GM21619 (cell line): ENCODE results near the gene HK3.
"Not testable (repeated sequence)": the region's sequence is repeated elsewhere in the genome, so short reads cannot be mapped to it uniquely, and the experiment has no call there.

ENCODE experiments used
- ATAC-seq: cut with Tn5 transposase; IDR thresholded peaks from one replicate; pipeline ENCODE4 v1.9.1; 2021; ENCODE audit not compliant: unreplicated experiment

Gene HK3

DNA sequence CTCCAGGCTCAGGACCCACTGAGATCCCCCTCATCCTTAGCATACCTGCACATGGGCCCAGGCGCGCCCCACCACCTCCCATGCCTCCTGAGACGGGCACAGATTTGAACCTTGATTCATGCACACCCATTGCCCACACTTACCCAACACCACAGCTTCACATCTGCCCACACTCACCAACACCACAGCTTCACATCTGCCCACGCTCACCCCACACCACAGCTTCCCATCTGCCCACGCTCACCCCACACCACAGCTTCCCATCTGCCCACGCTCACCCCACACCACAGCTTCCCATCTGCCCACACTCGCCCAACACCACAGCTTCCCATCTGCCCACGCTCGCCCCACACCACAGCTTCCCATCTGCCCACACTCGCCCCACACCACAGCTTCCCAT is 28.5 kb downstream of the HK3 start:
- not testable (repeated sequence) for ATAC-seq

DNA sequence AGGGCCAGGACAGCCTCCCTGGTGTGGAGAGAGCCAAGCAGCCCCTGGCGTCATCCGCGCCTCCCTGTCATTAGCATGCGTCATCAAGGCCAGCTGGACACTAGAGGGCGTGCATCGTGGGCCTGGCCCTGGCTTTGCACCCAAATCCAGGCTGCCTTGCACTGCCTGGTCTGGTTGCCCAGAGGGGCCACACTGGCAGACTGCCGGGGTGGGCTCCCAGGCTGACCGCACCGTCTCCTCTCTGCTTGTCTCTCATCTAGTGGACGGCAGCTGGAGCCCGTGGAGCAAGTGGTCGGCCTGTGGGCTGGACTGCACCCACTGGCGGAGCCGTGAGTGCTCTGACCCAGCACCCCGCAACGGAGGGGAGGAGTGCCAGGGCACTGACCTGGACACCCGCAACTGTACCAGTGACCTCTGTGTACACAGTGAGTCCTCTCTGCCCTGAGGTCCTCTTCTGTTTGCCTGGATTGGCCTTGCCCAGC is 29.0 kb downstream of the HK3 start:
- ATAC-seq, result no peak

DNA sequence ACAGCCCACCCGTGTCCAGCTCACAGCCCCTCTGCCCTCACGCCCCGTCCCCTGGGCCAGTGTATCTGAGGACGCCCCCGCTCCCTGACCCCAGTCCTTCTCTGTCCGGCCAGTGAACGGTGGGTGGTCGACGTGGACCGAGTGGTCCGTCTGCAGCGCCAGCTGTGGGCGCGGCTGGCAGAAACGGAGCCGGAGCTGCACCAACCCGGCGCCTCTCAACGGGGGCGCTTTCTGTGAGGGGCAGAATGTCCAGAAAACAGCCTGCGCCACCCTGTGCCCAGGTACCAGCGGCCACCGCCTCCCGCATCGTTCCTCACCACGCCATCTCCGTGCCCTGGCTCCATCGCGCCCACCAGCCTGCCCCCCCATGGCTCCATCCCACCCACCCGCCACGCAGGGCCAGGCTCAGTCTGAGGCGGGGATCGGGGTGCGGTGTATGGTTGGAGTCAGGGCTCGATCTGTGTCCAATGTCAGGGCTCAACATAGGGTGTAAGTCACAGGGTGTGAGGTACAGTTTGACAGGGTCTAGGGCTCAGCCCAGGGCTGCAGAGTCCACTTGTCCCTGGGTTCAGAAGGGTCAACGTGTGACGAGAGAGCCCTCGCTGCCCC is 29.5 kb downstream of the HK3 start:
- ATAC-seq, result no peak

DNA sequence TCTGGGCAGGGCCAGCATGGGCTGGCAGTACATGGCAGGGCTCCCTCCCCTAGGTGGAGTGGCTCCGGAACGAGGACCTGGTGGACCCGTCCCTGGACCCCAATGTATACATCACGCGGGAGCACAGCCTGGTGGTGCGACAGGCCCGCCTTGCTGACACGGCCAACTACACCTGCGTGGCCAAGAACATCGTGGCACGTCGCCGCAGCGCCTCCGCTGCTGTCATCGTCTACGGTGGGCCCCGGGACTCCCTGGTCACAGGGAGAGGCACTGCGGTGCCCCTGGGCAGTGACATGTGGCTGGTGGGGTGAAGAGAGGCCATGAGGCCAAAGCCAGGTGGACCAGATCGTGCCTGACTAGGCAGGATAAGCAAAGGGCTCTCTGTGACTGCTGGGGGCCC is 30.4 kb downstream of the HK3 start:
- ATAC-seq, result no peak

DNA sequence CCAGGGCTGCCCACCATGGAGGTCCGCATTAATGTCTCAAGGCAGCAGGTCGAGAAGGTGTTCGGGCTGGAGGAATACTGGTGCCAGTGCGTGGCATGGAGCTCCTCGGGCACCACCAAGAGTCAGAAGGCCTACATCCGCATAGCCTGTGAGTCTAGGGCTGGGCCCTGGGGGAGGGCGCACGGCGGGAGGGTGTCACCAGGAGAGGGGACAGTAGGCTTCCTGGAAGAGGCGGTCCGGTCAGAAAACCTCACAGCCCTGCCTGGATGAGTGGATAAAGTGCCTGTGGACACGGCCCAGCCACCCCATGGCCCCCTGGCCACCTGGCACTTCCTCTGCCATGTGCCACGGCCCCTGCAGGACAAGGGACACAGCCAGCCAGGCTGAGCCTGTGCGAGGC is 31.0 kb downstream of the HK3 start:
- no peak for ATAC-seq

DNA sequence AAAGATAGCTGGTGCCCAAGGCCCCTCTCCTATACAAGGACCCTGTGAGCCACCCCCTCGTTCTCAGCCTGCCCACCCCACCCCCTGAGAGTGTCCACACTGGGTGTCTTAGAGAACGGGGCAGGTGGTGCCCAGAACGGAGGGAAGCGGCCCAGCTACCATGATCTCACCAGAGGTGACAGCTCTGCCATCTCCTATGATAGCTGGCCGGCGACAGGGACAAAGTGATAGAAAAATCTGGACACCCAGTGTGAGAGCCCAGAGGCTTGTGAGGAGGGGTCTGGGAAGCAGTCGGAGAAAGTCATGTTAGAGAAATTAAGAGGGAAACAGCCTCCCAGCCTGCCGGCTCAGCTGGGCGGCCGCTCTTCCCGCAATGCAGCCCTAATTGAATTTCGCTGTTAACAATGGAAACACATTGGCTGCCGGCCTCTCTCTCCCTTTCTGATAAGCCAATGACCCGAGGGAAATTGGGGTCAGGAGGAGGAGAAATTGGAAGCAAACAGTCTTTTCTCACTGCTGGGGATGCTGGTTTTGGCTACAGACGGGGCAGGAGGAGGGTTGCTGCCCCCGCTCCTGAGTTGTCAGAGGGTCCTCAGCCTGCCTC is 32.3 kb downstream of the HK3 start:
- no peak for ATAC-seq

DNA sequence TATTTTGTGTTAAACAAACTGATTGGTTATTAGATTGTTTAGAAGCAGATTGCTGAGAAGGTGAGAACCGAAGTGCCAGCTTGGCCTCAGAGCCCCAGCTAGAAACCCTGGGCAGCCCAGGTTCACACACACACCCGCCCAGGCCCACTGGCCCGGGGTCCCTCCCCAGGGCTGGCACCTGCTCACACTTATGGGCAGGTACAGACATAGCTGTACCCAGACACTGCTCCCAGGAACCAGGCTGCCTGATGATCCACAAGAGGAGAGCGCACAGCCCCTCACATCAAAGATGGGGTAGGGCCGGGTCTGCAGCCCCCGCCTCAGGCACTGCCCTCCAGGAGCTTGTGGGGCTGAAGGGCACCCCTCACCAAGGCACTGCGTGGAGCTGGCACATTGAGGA is 33.2 kb downstream of the HK3 start:
- ATAC-seq, result no peak

DNA sequence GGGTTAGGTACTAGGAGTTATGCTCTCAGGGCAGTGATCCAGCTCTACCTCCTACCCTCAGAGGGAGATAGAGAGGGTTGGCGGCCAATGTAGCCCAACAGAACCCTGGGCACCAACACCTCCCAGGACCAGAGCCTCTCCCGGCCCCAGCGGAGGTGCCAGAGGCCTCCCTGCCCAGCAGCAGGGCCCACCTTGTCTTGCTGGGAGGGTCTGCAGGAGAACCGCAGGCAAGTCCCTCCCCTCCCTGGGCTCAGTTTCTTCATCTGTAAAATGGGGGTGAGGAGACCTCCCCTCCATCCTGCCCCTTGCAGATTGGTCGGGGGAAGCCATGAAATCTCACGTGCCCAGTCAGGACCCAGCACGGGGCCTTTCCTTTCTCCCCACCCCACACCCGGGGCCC is 34.4 kb downstream of the HK3 start:
- no peak for ATAC-seq

DNA sequence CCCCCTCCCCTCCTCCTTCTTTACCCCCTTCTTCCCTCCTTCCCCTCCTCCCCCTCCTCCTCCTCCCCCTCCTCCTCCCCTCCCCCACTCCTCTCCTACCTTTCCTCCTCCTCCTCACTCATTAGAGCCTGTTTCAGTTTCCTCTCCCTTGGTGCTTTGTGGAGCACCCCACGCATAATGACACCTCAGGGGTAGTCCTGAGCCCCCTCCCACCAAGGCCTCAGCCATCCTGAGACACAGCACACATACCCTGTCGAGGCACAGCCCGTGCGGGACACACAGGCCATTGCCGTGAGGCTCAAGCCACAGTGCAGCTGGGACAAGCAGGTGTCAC is 35.4 kb downstream of the HK3 start:
- no peak for ATAC-seq

DNA sequence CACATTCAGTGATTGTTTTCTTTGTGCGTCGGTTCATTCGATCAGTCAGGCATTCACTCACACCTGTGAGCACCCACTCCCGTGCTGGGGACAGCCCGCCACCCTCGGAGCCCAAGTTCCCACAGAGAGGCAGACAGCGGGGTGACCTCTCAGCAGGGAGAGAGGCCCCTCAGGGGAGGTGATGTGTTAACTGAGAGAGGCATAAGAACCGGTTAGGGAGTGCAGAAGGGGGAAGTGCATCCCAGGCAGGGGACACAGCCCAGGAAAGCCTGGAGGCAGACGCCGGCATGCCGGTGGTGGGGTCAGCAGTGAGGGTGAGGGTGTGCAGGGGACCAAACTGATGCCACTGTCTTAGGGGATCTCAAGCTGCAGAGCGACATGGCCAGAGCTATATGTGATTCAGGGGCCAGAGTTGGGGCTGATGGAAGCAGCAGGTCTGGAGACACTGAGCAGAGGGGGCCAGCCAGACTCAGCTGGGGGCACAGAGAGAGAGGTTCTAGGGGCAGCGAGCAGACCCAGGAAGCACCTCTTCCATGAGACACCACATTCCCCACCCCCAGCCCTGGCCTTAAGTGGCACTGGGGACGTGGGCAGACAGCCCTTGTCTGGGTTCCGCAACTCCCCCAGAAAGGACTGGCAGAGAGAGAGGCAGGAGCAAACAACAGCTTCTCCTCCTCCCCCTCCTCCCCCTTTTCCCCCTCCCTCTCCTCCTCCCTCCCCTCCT is 35.9 kb downstream of the HK3 start:
- ATAC-seq, result no peak

DNA sequence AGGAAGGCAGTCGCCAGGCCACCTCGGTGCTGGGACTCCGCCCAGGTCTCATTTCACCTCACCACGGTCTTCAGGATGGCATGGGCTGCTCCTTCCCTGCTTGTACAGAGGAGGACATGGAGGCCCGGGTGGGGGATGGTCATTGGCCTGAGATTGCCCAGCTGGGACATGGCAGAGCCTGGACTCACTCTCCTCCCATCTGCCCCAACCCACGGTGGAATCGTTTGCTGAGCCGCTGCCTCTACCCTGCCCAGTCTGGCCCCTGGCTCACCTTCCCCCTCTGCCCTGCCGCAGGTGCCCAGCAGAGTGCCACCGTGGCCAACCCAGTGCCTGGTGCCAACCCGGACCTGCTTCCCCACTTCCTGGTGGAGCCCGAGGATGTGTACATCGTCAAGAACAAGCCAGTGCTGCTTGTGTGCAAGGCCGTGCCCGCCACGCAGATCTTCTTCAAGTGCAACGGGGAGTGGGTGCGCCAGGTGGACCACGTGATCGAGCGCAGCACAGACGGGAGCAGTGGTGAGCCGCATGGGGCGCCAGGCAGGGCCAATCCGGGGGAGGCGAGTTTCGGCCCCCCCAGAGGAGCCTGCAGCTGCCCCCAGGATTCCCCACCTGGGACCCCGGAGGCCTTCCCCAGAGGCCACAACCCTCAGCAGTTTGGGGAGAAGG is 36.7 kb downstream of the HK3 start:
- no peak for ATAC-seq

DNA sequence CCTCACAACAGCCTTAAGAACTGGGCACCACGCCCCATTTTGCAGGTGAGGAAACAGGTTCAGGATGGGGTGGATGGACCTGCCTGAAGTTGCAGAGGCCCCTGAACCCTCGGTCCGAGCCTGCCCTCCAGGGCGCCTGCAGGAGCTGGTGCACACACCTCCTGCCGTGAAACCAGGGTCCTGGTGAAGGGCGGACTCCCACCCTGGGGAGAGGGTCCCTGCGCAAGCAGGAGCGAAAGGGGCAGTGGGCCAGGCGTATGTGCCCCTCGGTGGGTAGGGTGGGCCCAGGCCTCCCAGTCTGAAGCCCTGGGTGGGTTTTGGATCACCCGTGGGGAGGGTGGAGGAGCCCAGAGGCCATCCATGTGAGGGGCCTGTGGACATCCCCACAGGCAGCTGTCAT is 37.9 kb downstream of the HK3 start:
- no peak for ATAC-seq

DNA sequence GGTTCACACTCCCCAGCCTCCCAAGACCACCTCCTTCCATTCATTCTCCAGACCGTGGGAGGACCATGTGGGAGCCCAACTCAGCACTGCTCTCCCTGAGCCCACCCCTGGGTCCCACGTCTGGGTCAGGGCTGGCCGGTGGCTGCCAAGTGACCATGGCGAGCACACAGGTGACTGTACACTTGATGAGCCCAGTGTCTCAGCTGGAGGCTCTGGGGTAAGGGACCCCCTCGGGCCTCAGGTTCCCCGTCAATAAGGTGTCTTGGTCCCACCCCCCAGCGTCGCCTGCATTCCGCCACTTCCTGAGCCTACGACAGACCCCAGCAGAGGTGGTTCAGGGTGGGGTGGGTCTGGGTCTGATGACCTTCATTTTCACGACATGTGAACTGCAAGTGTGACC is 38.8 kb downstream of the HK3 start:
- no peak for ATAC-seq

DNA sequence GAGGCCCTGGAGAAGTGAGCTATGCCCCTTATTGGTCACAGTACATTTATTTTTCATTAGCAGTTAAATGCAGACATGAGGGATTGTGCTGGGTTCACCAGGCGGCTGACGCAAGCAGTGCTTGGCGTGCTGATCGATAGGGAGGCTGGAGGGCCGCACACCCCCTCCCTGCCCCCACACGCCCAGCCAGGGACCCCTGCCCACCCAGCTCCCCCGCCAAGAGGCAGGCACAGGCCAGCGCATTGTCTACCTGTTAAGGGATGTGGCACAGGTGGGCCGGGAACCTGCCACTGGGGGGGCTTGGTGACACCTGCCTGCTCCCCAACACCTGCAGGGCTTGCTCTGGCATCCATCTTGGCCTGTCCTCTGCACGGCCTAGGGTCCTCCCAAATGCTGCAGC is 39.2 kb downstream of the HK3 start:
- no peak for ATAC-seq

DNA sequence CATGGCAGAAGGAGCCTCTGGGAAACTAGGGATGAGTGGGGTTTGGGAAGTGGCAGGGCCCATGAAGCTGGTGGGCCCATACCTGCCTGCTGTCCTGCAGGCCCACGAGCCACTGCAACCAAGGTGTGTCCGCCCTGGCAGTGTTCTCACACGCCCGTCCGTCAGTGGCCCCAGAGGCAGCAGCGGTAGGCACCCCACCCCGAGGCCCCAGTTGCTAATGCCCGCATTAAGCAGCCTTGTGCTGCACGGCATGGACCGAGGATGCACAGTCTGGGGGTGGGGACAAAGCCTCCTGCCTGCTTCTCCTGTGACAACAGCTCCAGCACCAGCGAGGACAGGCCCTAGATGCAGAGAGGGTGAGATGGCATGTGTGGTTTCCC is 41.3 kb downstream of the HK3 start:
- ATAC-seq, result no peak

DNA sequence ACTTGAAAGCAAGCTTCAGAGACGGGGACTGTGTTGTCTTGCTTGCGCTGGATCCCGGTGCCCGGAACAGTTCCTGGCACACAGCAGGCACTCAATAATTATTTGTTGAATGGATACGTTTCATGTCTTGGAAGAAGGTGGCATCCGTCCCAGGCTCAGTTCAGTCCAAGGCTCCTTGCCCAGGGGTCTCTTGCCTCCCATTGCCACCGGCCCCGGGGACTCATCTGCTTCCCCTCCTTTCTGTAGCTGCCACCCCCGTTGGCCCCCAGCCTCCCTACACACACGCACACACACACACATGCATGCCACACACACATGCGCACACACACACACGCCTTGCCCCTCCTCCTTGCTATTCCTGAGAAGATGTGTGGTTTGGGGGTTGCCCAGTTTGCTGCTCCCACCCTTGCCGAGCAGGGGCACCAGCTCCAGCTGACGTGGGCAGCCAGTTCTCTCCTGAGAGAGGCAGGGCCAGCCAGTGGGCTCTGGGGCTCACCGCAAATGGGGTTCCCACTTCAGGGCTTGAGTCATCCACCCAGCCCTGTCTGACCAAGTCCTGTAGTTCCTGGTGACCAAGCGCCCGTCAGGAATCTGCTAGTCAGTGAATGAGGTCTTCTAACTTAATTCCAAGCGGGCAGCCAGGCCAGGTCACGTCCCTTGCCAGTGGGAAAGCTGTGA is 41.8 kb downstream of the HK3 start:
- ATAC-seq, result no peak

DNA sequence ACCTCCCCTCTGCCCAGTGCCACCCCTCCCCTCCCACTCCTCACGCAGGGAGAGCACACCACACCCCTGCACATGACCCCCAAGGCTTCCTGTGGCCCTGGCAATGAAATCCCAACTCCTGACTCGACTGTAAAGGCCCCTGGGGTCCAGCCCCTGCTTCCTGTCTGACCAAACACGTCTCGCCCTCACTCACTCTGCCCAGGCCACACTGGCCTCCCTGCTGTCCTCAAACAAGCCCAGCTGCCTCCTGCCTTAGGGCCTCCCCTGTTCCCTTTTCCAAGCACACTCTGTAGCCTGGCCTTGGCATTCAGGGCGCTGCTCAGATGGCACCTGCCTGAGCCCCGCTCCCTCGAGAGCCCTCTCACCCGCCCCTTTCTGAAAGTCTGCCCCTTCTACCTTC is 42.4 kb downstream of the HK3 start:
- ATAC-seq, result no peak

DNA sequence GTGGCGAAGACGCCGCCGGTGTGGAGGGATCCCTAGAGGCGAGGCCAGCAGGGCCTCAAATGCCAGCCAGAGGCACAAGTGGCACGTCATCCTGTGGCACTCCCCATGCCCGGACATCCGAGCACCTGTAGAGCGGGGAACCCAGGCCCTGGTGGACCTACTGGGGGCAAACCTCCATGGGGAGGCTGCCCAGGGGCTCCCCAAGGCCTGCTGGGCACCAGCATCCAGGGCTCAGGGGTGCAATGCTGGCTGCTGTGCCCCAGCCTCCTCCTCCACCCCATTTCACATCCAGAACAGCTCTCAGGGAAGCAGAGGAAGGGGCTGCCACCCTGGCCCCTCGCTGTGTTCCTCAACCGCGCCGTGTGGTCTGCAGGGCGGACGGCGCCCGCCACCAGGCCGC is 43.5 kb downstream of the HK3 start:
- ATAC-seq, result no peak

DNA sequence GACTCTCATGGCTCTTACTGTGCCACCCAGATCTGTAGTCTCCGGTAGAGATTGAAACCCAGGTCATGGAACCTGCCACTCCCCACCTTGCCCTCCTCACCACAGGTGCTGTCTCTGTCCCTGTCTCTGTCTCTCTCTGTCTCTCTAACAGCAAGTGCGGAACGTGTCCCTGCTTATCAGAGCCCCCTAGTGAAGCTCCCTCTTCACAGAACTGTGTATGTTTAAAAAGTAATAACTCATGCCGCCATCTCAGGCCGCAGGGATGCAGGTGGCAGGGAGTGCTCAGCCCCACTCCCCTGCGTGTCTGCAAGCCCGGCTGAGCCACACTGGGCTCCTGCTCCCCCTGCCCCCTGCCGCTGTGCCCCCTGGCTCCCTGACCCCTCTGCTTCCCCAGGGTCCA is 45.0 kb downstream of the HK3 start:
- no peak for ATAC-seq

DNA sequence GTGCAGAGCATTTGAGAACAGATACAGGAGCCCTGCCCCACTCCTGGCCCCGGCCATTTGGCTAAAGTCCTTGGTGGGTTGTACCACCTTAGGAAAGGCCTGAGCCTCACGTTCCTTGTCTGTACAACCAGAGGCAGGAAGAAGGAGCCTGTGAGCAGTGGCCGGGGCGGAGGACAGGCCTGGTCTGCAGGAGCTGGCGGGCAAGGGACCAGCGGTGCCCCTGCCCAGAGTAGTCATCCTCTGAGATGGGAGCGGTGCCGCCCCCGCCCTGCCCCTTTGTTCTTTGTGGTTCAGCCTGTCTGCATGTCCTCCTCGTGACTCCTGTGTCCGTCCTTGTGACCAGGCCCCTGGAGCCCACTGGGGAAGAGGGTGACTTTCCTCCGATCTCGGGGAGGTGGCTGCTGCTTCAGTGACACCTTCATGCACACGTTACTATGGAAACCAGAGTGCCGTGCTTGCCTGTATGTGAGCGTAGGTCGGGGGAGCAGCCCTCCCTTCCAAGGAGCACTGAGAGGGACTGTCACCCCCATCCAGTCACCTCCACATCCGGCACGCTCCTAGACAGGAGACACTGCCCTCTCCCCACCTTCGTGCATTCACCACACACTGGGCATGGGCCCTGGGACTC is 45.9 kb downstream of the HK3 start:
- ATAC-seq, result no peak
